Measurements from ENCODE around the gene TBC1D19.
"Not testable (repeated sequence)": the region's sequence is repeated elsewhere in the genome, so short reads cannot be mapped to it uniquely, and the experiment has no call there.

The TBC1D19 gene

DNA sequence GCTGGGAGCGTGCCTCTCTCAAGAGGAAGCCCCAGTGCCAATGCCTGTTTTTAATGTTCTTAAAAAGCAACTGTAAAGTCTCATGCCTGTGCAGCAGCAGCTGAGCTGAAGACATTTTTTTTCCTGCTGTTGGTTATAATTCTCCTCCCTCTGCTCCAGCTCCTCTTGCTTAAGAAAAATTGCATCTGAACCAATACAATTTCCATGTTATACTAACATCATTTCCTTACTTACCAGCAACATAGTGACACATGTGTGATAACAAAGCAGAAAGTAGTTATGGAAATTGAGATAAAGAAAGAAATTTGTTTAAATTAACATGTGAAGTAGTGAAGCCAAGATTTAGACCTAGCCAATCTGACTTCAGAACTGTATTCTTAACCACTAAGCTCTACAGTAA, 101.4 kb downstream of the TBC1D19 start:
- no peak for DNase-seq (ENCODE audit: low read depth)
- no peak overlapping the region for H3K4me3 ChIP-seq (ENCODE audit: low read length)
- TF ChIP-seq CTCF (conservative IDR thresholded peaks at IDR 0.05; ENCODE audit: low read depth, low read length) = no peak

GRCh38 chr4:26687728-26688127, 103.8 kb downstream of the TBC1D19 start:
- peak; percentile 72 for DNase-seq (ENCODE audit: low read depth)
- H3K4me3 ChIP-seq (ENCODE audit: low read length) = no peak overlapping the region
- TF ChIP-seq CTCF (conservative IDR thresholded peaks at IDR 0.05; ENCODE audit: low read depth, low read length) = no peak

DNA sequence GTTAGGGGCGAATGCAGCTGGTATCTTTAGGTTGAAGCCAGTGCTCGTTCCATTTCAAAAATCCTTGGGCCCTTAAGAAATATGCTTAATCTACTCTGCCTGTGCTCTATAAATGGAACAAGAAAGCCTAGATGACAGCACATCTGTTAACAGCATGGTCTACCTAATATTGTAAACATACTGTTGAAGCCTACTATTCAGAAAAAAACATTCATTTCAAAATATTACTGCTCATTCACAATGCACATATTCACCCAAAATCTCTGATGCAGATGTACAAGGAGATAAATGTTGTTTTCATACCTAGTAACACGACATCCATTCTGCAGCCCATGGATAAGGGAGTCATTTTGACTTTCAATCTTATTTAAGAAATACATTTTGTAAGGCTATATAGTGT, 106.6 kb downstream of the TBC1D19 start:
- H3K4me3 ChIP-seq (ENCODE audit: low read length) = no peak overlapping the region
- DNase-seq (ENCODE audit: low read depth) = no peak
- TF ChIP-seq CTCF (conservative IDR thresholded peaks at IDR 0.05; ENCODE audit: low read depth, low read length) = no peak

- TF ChIP-seq CTCF (conservative IDR thresholded peaks at IDR 0.05; ENCODE audit: low read depth, low read length) = no peak
- H3K4me3 ChIP-seq (ENCODE audit: low read length) = no peak overlapping the region
- DNase-seq (ENCODE audit: low read depth) = no peak
These were observed 108.3 kb downstream of the TBC1D19 start for GRCh38 chr4:26692014-26692726.

GRCh38 chr4:26694131-26694530, 110.2 kb downstream of the TBC1D19 start:
- H3K4me3 ChIP-seq (ENCODE audit: low read length); DNase-seq (ENCODE audit: low read depth): not testable (repeated sequence)

DNA sequence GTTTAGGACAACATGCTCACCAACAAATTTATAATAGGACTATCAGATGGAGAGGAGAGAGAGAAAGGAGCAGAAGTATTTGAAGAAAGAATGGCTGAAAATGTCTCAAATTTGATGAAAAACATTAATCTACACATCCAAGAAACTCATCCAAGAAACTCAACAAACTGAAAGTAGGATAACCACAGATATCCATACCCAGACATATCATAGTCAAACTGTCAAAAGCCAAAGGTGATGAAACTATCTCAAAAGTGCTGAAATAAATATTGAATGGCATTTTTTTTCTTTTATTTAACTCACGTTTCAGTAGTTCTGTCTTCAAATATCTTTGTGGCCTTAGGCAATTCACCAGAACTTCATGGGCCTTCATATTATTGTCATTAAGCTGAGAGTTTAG, 116.2 kb downstream of the TBC1D19 start:
- TF ChIP-seq CTCF (conservative IDR thresholded peaks at IDR 0.05; ENCODE audit: low read depth, low read length) = no peak

GRCh38 chr4:26701095-26701494, 117.2 kb downstream of the TBC1D19 start:
- DNase-seq (ENCODE audit: low read depth) = no peak
- H3K4me3 ChIP-seq (ENCODE audit: low read length) = no peak overlapping the region
- TF ChIP-seq CTCF (conservative IDR thresholded peaks at IDR 0.05; ENCODE audit: low read depth, low read length) = no peak

More for the DNA sequence above, 116.2 kb downstream of the TBC1D19 start:
- DNase-seq (ENCODE audit: low read depth) = no peak
- no peak overlapping the region for H3K4me3 ChIP-seq (ENCODE audit: low read length)
